ENCODE data around the gene PABPC1L2A.
"Not testable (repeated sequence)": the region's sequence is repeated elsewhere in the genome, so short reads cannot be mapped to it uniquely, and the experiment has no call there.

PABPC1L2A gene

DNA sequence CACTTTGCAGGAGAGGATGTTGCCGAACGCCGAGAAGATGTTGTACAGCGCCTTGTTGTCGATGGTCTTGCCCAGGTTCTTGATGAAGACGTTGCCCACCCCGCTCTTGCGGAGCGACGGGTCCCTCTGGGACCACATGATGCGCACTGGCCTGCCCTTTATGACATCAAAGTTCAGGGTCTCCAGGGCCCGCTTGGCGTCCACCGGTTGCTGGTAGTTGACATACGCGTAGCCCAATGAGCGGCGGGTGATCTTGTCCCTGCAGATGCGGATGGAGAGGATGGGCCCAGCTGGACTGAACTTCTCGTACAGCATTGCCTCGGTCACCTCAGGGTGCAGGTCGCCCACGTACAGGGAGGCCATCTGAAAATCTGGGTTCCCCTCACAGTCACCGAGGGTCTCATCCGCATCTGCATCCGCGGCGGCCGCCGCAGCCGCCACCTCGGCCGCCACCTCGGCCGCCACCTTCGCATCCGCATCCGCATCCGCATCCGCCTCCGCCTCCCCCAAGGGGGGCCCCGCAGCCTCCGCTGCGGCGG, at the start of gene PABPC1L2A:
Gene PABPC1L2A (minus strand): TSS at position 489 of the 539 bp plus-strand sequence. CDS start 126 bp downstream, at position 363.
- DNase-seq (ENCODE audit: low read depth): not testable (repeated sequence)

DNA sequence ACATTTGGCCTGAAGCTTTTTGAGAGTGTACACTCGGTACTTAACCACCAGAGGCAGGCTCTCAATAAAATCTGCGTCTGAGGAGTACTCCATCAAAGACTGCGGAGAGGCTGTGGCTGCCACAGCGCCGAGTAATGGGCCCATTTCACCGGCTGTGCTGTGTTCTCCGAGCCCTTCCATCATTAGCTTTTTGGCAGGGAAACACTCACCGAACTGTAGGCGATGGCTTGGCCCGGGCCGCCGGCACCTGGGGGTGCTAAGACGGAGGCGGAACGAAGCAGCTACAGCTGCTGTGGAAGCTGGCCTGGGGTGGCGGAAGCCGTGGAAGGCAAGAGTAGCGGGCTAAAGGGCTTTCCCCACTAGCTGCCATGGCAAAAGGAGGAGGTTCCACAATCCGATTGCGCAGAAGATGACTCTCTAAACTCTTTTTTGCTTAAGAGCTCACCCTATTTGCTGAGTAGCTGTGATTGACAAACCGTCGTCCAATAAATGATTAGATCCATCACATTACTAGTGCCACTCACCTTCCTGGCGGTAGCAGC, 48.5 kb upstream of the PABPC1L2A start:
- no peak for DNase-seq (ENCODE audit: low read depth)

DNA sequence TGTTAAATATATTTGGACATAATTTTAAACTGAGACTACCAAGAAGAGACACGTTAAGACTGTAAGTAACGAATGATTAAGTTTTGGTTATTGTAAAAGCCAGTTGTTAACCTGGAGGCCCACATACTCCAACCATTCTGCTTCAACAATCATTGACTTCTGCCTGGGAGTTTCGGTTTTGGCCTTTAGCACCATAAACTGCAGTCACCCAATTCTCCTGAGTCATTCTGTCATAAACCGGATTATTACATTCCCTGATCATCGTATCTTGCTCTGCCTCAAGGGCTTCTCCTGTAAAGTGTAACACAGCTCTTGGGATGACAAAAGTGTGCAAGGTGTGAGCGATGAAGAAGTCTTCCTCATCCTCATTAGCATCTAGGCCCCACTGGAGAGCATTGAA, 46.9 kb upstream of the PABPC1L2A start:
- no peak for DNase-seq (ENCODE audit: low read depth)

DNA sequence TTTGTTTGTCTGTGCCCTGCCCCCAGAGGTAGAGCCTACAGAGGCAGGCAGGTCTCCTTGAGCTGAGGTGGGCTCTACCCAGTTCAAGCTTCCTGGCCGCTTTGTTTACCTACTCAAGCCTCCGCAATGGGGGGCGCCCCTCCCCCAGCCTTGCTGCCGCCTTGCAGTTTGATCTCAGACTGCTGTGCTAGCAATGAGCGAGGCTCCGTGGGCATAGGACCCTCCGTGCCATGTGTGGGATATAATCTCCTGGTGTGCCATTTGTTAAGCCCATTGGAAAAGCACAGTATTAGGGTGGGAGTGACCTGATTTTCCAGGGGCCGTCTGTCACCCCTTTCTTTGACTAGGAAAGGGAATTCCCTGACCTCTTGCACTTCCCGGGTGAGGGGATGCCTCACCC, 20.2 kb upstream of the PABPC1L2A start:
- DNase-seq (ENCODE audit: low read depth): not testable (repeated sequence)

DNA sequence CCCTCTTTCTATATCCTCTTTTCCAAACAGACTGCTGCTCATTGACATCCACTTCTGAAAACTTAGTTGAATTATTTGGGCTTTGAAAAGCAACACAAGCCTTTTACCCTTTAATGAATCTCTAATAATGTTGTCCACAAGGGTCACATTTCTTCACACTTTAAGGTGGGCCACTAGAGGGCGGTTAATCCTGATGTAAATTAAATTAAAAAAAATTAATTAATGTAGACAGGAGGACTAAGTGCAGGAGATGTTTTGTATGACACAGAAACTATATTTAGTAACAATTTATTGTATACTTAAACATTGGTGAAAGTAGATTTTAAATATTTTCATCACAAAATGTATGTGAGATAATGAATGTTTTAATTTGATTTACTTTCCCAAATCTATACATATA, 7.5 kb upstream of the PABPC1L2A start:
- DNase-seq (ENCODE audit: low read depth): not testable (repeated sequence)

DNA sequence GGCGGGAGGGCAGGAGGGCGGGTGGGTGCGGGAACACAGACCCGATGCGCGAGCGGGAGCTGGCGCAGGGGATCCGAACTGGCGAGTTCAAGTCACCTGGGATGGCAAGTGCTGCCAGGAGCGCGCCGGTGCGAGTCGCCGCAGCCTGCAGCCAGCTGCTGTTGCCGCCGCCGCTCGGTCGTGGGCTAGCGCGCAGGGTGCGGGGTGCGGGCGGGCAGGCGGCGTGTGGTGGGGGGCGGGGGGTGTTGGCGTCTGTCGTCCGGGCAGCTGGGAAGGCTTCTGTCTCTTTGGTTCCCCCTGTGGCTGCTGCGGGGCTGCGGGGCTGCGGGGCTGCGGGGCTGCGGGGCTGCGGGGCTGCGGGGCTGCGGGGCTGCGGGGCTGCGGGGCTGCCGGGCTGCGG, 572 bp upstream of the PABPC1L2A start:
- DNase-seq (ENCODE audit: low read depth): not testable (repeated sequence)

DNA sequence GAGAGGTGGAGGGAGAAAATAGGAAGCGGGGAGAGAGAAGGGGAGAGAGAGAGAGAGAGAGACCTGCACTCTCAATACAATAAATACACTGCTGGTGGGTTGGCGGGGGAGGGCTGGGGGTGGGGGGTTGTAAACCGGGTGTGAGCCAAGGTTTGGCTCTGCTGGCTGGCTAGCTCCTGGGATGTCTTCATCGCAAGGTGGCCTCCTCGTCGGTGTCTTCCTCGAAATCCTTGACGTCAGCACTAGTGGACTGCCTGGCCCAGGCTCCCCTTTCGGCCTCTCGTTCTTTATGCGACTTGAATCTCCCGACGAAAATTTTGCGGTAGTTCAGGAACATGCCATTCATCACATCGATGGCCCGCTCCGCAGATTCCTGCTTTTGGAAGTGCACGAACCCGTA, 715 bp downstream of the PABPC1L2A start:
- not testable (repeated sequence) for DNase-seq (ENCODE audit: low read depth)

DNA sequence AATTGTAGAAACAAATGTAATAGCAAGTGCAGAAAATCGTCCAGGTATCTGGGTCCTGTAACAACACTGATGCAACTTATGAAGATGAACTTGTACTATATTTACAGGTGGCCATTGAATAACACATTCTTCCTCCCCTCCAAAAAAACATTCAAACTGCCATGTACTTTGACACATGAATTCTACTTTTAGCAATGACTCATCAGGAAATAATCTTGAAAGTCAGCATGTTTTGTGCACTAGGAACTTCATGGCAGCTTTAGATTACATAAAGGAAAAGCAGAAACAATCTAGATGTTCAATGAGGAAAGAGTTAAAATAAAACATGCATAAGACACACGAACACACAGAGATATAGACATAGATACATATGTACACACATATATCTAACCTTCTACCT, 2.5 kb downstream of the PABPC1L2A start:
- DNase-seq (ENCODE audit: low read depth): no peak

DNA sequence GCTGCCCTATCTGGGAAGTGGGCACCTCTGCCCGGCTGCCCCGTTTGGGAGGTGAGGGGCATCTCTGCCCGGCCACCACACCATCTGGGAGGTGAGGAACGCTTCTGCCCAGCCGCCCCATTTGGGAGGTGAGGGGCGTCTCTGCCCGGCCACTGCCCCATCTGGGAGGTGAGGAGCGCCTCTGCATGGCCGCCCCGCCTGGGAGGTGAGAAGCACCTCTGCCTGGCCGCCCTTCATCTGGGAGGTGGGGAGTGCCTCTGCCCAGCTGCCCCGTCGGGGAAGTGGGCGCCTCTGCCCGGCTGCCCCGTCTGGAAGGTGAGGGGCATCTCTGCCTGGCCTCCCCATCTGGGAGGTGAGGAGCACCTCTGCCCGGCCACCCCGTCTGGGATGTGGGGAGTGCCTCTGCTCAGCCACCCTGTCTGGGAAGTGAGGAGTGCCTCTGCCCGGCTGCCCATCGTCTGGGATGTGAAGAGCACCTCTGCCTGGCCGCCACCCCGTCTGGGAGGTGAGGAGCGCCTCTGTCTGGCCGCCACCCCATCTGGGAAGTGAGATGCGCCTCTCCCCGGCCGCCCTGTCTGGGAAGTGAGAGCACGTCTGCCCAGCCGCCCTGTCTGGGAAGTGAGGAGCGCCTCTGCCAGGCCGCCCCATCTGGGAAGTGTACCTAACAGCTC, 9.8 kb downstream of the PABPC1L2A start:
- no peak for DNase-seq (ENCODE audit: low read depth)

DNA sequence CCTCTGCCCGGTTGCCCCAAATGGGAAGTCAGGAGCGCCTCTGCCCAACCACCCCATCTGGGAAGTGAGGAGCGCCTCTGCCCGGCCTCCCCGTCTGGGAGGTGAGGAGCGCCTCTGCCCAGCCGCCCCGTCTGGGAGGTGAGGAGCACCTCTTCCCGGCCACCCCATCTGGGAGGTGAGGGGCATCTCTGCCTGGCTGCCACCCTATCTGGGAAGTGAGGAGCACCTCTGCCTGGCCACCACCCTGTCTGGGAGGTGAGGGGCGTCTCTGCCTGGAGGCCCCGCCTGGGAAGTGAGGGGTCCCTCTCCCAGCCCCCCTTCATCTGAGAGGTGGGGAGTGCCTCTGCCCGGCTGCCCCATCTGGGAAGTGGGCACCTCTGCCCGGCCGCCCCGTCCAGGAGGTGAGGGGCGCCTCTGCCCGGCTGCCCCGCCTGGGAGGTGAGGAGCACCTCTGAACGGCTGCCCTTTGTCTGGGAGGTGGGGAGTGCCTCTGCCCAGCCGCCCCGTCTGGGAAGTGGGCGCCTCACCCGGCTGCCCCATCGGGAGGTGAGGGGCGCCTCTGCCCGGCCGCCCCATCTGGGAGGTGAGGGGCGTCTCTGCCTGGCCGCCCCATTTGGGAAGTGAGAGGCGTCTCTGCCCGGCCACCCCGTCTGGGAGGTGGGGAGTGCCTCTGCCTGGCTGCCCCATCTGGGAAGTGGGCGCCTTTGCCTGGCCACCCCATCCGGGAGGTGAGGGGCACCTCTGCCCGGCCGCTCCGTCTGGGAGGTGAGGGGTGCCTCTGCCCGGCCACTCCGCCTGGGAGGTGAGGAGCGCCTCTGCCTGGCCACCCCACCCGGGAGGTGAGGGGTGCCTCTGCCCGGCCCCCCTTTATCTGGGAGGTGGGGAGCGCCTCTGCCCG, 10.6 kb downstream of the PABPC1L2A start:
- no peak for DNase-seq (ENCODE audit: low read depth)

DNA sequence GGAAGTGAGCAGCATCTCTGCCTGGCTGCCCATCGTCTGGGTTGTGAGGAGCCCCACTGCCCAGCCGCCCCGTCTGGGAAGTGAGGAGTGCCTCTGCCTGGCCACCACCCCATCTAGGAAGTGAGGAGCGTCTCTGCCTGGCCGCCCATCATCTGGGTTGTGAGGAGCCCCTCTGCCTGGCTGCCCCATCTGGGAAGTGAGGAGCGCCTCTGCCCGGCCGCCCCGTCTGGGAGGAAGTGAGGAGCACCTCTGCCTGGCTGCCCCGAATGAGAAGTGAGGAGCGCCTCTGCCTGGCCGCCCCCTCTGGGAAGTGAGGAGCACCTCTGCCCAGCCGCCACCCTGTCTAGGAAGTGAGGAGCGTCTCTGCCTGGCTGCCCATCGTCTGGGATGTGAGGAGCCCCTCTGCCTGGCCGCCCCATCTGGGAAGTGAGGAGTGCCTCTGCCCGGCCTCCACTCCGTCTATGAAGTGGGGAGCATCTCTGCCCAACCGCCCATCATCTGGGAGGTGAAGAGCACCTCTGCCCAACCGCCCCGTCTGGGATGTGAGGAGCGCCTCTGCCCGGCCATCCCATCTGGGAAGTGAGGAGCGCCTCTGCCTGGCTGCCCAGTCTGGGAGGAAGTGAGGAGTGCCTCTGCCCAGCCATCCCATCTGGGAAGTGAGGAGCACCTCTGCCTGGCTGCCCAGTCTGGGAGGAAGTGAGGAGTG, 11.4 kb downstream of the PABPC1L2A start:
- not testable (repeated sequence) for DNase-seq (ENCODE audit: low read depth)

DNA sequence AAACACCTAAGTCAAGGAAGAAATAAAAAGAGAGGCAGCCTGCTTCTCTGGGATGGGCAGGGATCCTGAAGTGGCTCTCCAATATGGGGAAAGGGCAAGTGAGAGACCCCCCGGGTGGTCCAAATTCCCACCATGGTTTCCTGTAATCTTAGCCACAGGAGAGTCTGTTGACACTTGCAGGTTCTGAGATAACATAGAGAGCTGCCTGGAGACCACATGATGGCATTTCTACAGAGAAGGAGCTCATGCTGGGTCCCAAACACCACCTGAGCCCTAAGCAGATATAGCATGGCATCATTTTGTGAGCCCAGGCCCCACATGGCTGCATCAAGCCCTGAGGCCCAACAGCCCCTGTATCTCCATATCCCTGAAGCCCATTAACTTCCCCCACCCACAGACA, 50.4 kb downstream of the PABPC1L2A start:
- no peak for DNase-seq (ENCODE audit: low read depth)

All from amniotic epithelial cell (primary cell).